Measurements from ENCODE around the gene CSN2. TPM values are rescaled to one million over a fixed set of nuclear protein-coding genes. Genes with fewer than 3 reads are reported as not detected.

The CSN2 gene
- polyA plus RNA-seq, 1 donor from 2014 or later = not detected

DNA sequence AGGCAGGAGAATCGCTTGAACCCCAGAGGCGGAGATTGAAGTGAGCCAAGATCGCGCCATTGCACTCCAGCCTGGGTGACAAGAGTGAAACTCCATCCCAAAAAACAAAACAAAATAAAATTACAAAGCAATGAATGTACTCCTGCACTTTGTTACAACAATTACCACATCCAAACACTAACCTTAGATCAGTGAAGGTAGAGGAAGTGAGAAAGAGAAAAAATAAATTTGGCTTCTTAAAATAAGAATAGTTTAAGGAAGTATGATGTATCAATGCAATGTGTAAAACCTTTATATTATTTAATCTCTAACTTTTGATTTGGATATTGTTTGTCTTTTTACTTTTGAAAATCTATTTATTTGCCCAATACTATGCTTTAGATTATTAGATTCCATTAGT lies 56.3 kb downstream of the CSN2 start:
- TF ChIP-seq, protein P1, sequence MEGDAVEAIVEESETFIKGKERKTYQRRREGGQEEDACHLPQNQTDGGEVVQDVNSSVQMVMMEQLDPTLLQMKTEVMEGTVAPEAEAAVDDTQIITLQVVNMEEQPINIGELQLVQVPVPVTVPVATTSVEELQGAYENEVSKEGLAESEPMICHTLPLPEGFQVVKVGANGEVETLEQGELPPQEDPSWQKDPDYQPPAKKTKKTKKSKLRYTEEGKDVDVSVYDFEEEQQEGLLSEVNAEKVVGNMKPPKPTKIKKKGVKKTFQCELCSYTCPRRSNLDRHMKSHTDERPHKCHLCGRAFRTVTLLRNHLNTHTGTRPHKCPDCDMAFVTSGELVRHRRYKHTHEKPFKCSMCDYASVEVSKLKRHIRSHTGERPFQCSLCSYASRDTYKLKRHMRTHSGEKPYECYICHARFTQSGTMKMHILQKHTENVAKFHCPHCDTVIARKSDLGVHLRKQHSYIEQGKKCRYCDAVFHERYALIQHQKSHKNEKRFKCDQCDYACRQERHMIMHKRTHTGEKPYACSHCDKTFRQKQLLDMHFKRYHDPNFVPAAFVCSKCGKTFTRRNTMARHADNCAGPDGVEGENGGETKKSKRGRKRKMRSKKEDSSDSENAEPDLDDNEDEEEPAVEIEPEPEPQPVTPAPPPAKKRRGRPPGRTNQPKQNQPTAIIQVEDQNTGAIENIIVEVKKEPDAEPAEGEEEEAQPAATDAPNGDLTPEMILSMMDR (IDR thresholded peaks at IDR 0.05; ENCODE audit: poor library complexity, severe bottlenecking) = no peak
- TF ChIP-seq MXI1 (conservative IDR thresholded peaks at IDR 0.05; ENCODE audit: poor library complexity, severe bottlenecking) (no peak), RAD21 (conservative IDR thresholded peaks at IDR 0.05) (no peak), REST (IDR thresholded peaks at IDR 0.05; ENCODE audit: borderline replicate concordance) (no peak), SMC3 (conservative IDR thresholded peaks at IDR 0.05; ENCODE audit: poor library complexity) (no peak), EZH2 (IDR thresholded peaks at IDR 0.05; ENCODE audit: borderline replicate concordance, insufficient read depth, low read length, poor library complexity, severe bottlenecking) (no peak), TAF1 (IDR thresholded peaks at IDR 0.05; ENCODE audit: low read depth) (no peak), POLR2AphosphoS5 (IDR thresholded peaks at IDR 0.05) (no peak), EP300 (conservative IDR thresholded peaks at IDR 0.05; ENCODE audit: poor library complexity, severe bottlenecking) (no peak)
- Histone ChIP-seq H3K79me2 (replicated peaks; ENCODE audit: insufficient read depth, low read length) (no peaks in the 10 kb centered on the region), H3K4me2 (ENCODE audit: low read length) (no peak overlapping the region), H3K36me3 (ENCODE audit: insufficient read depth, low read length) (no peaks in the 10 kb centered on the region), H3K9me3 (ENCODE audit: low read length) (no peaks in the 10 kb centered on the region), H3K4me3 (ENCODE audit: low read length) (no peak overlapping the region), H3K9ac (ENCODE audit: low read length) (no peak overlapping the region), H3K27ac (ENCODE audit: low read length) (no peak overlapping the region), H3K9me2 (ENCODE audit: insufficient read depth, low read length) (no peaks in the 10 kb centered on the region), H4K20me1 (ENCODE audit: insufficient read depth) (no peaks in the 10 kb centered on the region), H2AFZ (ENCODE audit: low read depth, low read length) (no peak overlapping the region), H3K27me3 (ENCODE audit: insufficient read depth, low read depth, low read length) (no peaks in the 10 kb centered on the region), H3F3A (ENCODE audit: insufficient read depth, low read length, poor library complexity, severe bottlenecking) (no peaks in the 10 kb centered on the region)

GRCh38 chr4:69907151-69907550 lies 58.4 kb downstream of the CSN2 start:
- H3K4me2 ChIP-seq (ENCODE audit: low read length) = no peak overlapping the region
- H3K79me2 ChIP-seq (replicated peaks; ENCODE audit: insufficient read depth, low read length) = no peaks in the 10 kb centered on the region
- no peaks in the 10 kb centered on the region for H4K20me1 ChIP-seq (ENCODE audit: insufficient read depth)
- no peaks in the 10 kb centered on the region for H3K9me2 ChIP-seq (ENCODE audit: insufficient read depth, low read length)
- no peak overlapping the region for H3K4me3 ChIP-seq (ENCODE audit: low read length)
- no peak overlapping the region for H3K27ac ChIP-seq (ENCODE audit: low read length)
- no peaks in the 10 kb centered on the region for H3K27me3 ChIP-seq (ENCODE audit: insufficient read depth, low read depth, low read length)
- TF ChIP-seq RAD21 (conservative IDR thresholded peaks at IDR 0.05) (no peak), POLR2AphosphoS5 (IDR thresholded peaks at IDR 0.05) (no peak), EP300 (conservative IDR thresholded peaks at IDR 0.05; ENCODE audit: poor library complexity, severe bottlenecking) (no peak), SMC3 (conservative IDR thresholded peaks at IDR 0.05; ENCODE audit: poor library complexity) (no peak), TAF1 (IDR thresholded peaks at IDR 0.05; ENCODE audit: low read depth) (no peak)
- TF ChIP-seq, protein P1 (IDR thresholded peaks at IDR 0.05; ENCODE audit: poor library complexity, severe bottlenecking) = no peak
- no peak overlapping the region for H3K9ac ChIP-seq (ENCODE audit: low read length)
- no peaks in the 10 kb centered on the region for H3K36me3 ChIP-seq (ENCODE audit: insufficient read depth, low read length)
- no peak overlapping the region for H2AFZ ChIP-seq (ENCODE audit: low read depth, low read length)
- H3K9me3 ChIP-seq (ENCODE audit: low read length) = no peaks in the 10 kb centered on the region
- no peaks in the 10 kb centered on the region for H3F3A ChIP-seq (ENCODE audit: insufficient read depth, low read length, poor library complexity, severe bottlenecking)

Other genes starting within 250 kb of the CSN2 start
- gene SULT1B1, start 205.1 kb downstream of the CSN2 start, polyA plus RNA-seq = not detected in 2 replicates
- gene SULT1E1, start 105.6 kb downstream of the CSN2 start, polyA plus RNA-seq = not detected in 2 replicates
- not detected in 2 replicates for gene CSN1S1, start 34.7 kb downstream of the CSN2 start, polyA plus RNA-seq
- not detected in 2 replicates for gene STATH, start 30.2 kb upstream of the CSN2 start, polyA plus RNA-seq
- gene HTN3, start 62.7 kb upstream of the CSN2 start, polyA plus RNA-seq = not detected in 2 replicates
- not detected in 2 replicates for gene HTN1, start 84.7 kb upstream of the CSN2 start, polyA plus RNA-seq
- gene PRR27, start 188.5 kb upstream of the CSN2 start, polyA plus RNA-seq = not detected in 2 replicates
- not detected in 2 replicates for gene ODAM, start 230.0 kb upstream of the CSN2 start, polyA plus RNA-seq